Liver (tissue), 9 donors: ENCODE data around the gene WNK2. TPM values are rescaled to one million over a fixed set of nuclear protein-coding genes. Genes with fewer than 3 reads are reported as not detected.

Experiments used
- DNase-seq: peaks from one replicate; pipeline ENCODE4 v3.0.0-alpha.2; 2017; ENCODE audit warnings: low spot score
- H3K27ac ChIP-seq, 2 donors: one replicate each; pipeline ENCODE4 v1.7.0; 2013; ENCODE audit warnings: inconsistent platforms in 2 of 2, low read length in 2 of 2, control low read depth in 1 of 2, low read depth in 1 of 2, mild to moderate bottlenecking in 1 of 2
- H3K27me3 ChIP-seq, 4 donors: one replicate each; pipeline versions ENCODE4 v1.6.1 to v1.7.0; 2013; ENCODE audit warnings: low read length in 3 of 4, inconsistent platforms in 1 of 4, mild to moderate bottlenecking in 1 of 4, moderate library complexity in 1 of 4; ENCODE audit not compliant: control insufficient read depth in 4 of 4, insufficient read depth in 4 of 4
- H3K36me3 ChIP-seq, 4 donors: one replicate each; pipeline versions ENCODE4 v1.6.1 to v1.7.0; 2013; ENCODE audit warnings: low read length in 3 of 4, mild to moderate bottlenecking in 3 of 4, low read depth in 1 of 4, moderate library complexity in 1 of 4; ENCODE audit not compliant: control insufficient read depth in 4 of 4, insufficient read depth in 3 of 4
- H3K4me1 ChIP-seq, 4 donors: one replicate each; pipeline versions ENCODE4 v1.6.1 to v1.7.0; 2013; ENCODE audit warnings: low read length in 3 of 4, mild to moderate bottlenecking in 3 of 4, moderate library complexity in 1 of 4; ENCODE audit not compliant: control insufficient read depth in 4 of 4, insufficient read depth in 4 of 4
- H3K4me3 ChIP-seq, 3 donors: one replicate each; pipeline versions ENCODE4 v1.6.1 to v1.7.0; 2013; ENCODE audit warnings: low read length in 3 of 3, control low read depth in 1 of 3, low read depth in 1 of 3, mild to moderate bottlenecking in 1 of 3
- H3K9ac ChIP-seq, 2 donors: one replicate each; pipeline ENCODE4 v1.7.0; 2013; ENCODE audit warnings: low read length in 2 of 2, mild to moderate bottlenecking in 2 of 2, moderate library complexity in 2 of 2, control low read depth in 1 of 2, low read depth in 1 of 2
- H3K9me3 ChIP-seq, 4 donors: one replicate each; pipeline versions ENCODE4 v1.6.1 to v1.7.0; 2013; ENCODE audit warnings: low read length in 3 of 4; ENCODE audit not compliant: control insufficient read depth in 4 of 4
- EGR1 ChIP-seq, 2 donors: IDR thresholded peaks; 2 replicates each; pipeline ENCODE4 v1.6.1; 2016 to 2018; ENCODE audit warnings: antibody characterized with exemption in 2 of 2, low read depth in 2 of 2
- FOXA1 ChIP-seq: IDR thresholded peaks from 2 replicates; pipeline ENCODE4 v1.6.1; 2016; ENCODE audit warnings: antibody characterized with exemption
- FOXA2 ChIP-seq: IDR thresholded peaks from 2 replicates; pipeline ENCODE4 v1.6.1; 2016; ENCODE audit warnings: antibody characterized with exemption
- GABPA ChIP-seq, 2 donors: IDR thresholded peaks in 1 of 2; conservative IDR thresholded peaks in 1 of 2; 2 replicates each; pipeline ENCODE4 v1.6.1; 2016; ENCODE audit warnings: antibody characterized with exemption in 2 of 2, mild to moderate bottlenecking in 1 of 2, moderate library complexity in 1 of 2
- HNF4A ChIP-seq, 2 donors: conservative IDR thresholded peaks; 2 replicates each; pipeline ENCODE4 v1.6.1; 2016; ENCODE audit warnings: antibody characterized with exemption in 2 of 2, mild to moderate bottlenecking in 2 of 2
- HNF4G ChIP-seq: IDR thresholded peaks from 2 replicates; pipeline ENCODE4 v1.6.1; 2016; ENCODE audit warnings: antibody characterized with exemption
- JUND ChIP-seq, 2 donors: IDR thresholded peaks; 2 replicates each; pipeline ENCODE4 v1.6.1; 2016; ENCODE audit warnings: antibody characterized with exemption in 2 of 2
- NR2F2 ChIP-seq: IDR thresholded peaks from 2 replicates; pipeline ENCODE4 v1.6.1; 2016; ENCODE audit warnings: antibody characterized with exemption
- RAD21 ChIP-seq, 2 donors: IDR thresholded peaks; 2 replicates each; pipeline ENCODE4 v1.6.1; 2016; ENCODE audit warnings: antibody characterized with exemption in 2 of 2, mild to moderate bottlenecking in 2 of 2
- RXRA ChIP-seq, 2 donors: IDR thresholded peaks; 2 replicates each; pipeline ENCODE4 v1.6.1; 2017 to 2018; ENCODE audit warnings: antibody characterized with exemption in 2 of 2, mild to moderate bottlenecking in 1 of 2
- SP1 ChIP-seq: IDR thresholded peaks from 2 replicates; pipeline ENCODE4 v1.6.1; 2018; ENCODE audit warnings: antibody characterized with exemption, mild to moderate bottlenecking
- TAF1 ChIP-seq: conservative IDR thresholded peaks from 2 replicates; pipeline ENCODE4 v1.6.1; 2016; ENCODE audit warnings: antibody characterized with exemption, mild to moderate bottlenecking
- YY1 ChIP-seq: IDR thresholded peaks from 2 replicates; pipeline ENCODE4 v1.6.1; 2016; ENCODE audit warnings: antibody characterized with exemption, mild to moderate bottlenecking
- WGBS: extraction: QIAGEN DNeasy Blood & Tissue Kit; methylation state at CpG from one replicate; pipeline ENCODE4 v1.1.7; 2013; 5-methylcytosine and 5-hydroxymethylcytosine counted together
- polyA plus RNA-seq, 2 donors: library from polyadenylated mRNA; stranded (reverse) in 1 of 2; unstranded in 1 of 2; fragments of 200-250 nt in 1 of 2; fragments of >200 nt in 1 of 2; fragmentation: Nextera tagmentation in 1 of 2; extraction: Ambion mirVana in 1 of 2; gene quantifications; one replicate each; pipeline versions ENCODE4 v1.2.1 to v1.2.3, GENCODE V29; 2013 to 2015
- total RNA-seq, 2 donors: library from RNA; depleted of rRNA; stranded (reverse); fragments of >200 nt; gene quantifications; one replicate each; pipeline ENCODE4 v1.2.3, GENCODE V29; 2014
- TF ChIP-seq, protein P1 (sequence below): IDR thresholded peaks from 2 replicates; pipeline ENCODE4 v1.6.1; 2016; ENCODE audit warnings: antibody characterized with exemption
- TF ChIP-seq, protein P2 (sequence below): fragments of 150-350 bp; IDR thresholded peaks from 2 replicates; pipeline ENCODE4 v1.5.1; 2017; ENCODE audit warnings: improper control_type of control experiment, low read depth, low read length; ENCODE audit not compliant: missing input control
- TF ChIP-seq, protein P3 (sequence below): IDR thresholded peaks from 2 replicates; pipeline ENCODE4 v1.6.1; 2016; ENCODE audit warnings: antibody characterized with exemption
- TF ChIP-seq, protein P4 (sequence below): IDR thresholded peaks from 2 replicates; pipeline ENCODE4 v1.6.1; 2016; ENCODE audit warnings: antibody characterized with exemption
- TF ChIP-seq, protein P5 (sequence below): IDR thresholded peaks from 2 replicates; pipeline ENCODE4 v1.6.1; 2016; ENCODE audit warnings: antibody characterized with exemption, mild to moderate bottlenecking
- donor health status: healthy.
- donor health status: healthy.
- donor health status: healthy.
- donor health status: healthy.
- donor health status: healthy.

The WNK2 gene
- total and polyA plus RNA-seq, 4 donors, result 0.65 to 4.4 (median 1.7) TPM

DNA sequence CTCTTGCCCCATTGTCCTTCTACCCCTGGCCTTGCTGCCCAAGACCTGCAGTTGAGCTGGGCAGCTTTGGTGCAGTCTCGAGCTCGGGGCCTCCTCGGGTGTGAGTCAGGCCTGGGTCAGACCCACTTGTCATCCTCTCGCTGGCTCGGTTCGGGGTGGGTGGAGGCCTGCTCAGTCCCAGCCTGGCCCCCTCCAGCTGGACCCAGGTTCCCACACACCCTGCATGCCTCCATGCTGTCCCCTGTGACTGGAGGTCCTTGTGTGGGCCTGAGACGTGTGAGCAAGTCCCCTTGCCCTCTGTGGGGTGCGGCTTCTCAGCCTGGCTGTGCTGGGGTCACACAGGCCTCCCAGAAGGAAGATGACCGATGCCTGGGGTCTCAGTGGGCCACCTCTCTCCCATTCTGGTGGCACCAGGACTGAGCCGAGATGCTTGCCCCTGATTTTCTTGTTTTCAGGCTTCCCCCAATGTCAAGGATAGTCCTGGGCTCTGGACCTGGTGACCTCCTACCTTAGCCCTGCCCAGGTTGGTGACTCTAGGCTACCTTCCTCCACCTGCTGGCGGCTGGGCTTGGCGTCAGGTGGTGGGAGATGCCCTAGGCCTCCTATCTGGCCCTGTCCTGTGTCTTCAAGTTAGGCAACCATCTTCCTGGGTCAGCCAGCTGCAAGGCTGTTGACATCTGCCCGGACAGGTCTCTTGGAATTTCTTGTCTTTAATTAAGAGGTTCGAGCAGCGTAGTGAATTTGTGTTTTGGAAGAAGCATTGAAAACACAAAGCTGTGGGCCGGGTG is 15.1 kb downstream of the WNK2 start:
- Histone ChIP-seq H3K9me3 (peaks cover 0 to 2% (median 0%) of the 10 kb centered on the region in 4 donors), H3K27me3 (no peaks in the 10 kb centered on the region), H3K27ac (no peak overlapping the region), H3K36me3 (no peaks in the 10 kb centered on the region), H3K4me3 (no peak overlapping the region), H3K9ac (no peak overlapping the region), H3K4me1 (no peaks in the 10 kb centered on the region)
- no peak for DNase-seq
- TF ChIP-seq TAF1 (no peak), SP1 (no peak), HNF4G (no peak), NR2F2 (no peak), JUND (IDR thresholded peaks at IDR 0.05) (no peak), RAD21 (IDR thresholded peaks at IDR 0.05) (no peak), YY1 (no peak), HNF4A (conservative IDR thresholded peaks at IDR 0.05) (no peak), RXRA (IDR thresholded peaks at IDR 0.05) (no peak), FOXA1 (no peak), FOXA2 (no peak), GABPA (IDR thresholded peaks at IDR 0.05 in 1 of 2, conservative IDR thresholded peaks at IDR 0.05 in 1 of 2) (no peak), EGR1 (IDR thresholded peaks at IDR 0.05; ENCODE audit: low read depth in 2 of 2) (no peak)
- TF ChIP-seq, protein P1, sequence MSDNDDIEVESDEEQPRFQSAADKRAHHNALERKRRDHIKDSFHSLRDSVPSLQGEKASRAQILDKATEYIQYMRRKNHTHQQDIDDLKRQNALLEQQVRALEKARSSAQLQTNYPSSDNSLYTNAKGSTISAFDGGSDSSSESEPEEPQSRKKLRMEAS, result no peak
- TF ChIP-seq, protein P2, sequence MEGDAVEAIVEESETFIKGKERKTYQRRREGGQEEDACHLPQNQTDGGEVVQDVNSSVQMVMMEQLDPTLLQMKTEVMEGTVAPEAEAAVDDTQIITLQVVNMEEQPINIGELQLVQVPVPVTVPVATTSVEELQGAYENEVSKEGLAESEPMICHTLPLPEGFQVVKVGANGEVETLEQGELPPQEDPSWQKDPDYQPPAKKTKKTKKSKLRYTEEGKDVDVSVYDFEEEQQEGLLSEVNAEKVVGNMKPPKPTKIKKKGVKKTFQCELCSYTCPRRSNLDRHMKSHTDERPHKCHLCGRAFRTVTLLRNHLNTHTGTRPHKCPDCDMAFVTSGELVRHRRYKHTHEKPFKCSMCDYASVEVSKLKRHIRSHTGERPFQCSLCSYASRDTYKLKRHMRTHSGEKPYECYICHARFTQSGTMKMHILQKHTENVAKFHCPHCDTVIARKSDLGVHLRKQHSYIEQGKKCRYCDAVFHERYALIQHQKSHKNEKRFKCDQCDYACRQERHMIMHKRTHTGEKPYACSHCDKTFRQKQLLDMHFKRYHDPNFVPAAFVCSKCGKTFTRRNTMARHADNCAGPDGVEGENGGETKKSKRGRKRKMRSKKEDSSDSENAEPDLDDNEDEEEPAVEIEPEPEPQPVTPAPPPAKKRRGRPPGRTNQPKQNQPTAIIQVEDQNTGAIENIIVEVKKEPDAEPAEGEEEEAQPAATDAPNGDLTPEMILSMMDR, result no peak
- TF ChIP-seq, protein P3, sequence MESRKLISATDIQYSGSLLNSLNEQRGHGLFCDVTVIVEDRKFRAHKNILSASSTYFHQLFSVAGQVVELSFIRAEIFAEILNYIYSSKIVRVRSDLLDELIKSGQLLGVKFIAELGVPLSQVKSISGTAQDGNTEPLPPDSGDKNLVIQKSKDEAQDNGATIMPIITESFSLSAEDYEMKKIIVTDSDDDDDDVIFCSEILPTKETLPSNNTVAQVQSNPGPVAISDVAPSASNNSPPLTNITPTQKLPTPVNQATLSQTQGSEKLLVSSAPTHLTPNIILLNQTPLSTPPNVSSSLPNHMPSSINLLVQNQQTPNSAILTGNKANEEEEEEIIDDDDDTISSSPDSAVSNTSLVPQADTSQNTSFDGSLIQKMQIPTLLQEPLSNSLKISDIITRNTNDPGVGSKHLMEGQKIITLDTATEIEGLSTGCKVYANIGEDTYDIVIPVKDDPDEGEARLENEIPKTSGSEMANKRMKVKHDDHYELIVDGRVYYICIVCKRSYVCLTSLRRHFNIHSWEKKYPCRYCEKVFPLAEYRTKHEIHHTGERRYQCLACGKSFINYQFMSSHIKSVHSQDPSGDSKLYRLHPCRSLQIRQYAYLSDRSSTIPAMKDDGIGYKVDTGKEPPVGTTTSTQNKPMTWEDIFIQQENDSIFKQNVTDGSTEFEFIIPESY, result no peak
- TF ChIP-seq, protein P4, sequence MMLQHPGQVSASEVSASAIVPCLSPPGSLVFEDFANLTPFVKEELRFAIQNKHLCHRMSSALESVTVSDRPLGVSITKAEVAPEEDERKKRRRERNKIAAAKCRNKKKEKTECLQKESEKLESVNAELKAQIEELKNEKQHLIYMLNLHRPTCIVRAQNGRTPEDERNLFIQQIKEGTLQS, result no peak
- TF ChIP-seq, protein P5, sequence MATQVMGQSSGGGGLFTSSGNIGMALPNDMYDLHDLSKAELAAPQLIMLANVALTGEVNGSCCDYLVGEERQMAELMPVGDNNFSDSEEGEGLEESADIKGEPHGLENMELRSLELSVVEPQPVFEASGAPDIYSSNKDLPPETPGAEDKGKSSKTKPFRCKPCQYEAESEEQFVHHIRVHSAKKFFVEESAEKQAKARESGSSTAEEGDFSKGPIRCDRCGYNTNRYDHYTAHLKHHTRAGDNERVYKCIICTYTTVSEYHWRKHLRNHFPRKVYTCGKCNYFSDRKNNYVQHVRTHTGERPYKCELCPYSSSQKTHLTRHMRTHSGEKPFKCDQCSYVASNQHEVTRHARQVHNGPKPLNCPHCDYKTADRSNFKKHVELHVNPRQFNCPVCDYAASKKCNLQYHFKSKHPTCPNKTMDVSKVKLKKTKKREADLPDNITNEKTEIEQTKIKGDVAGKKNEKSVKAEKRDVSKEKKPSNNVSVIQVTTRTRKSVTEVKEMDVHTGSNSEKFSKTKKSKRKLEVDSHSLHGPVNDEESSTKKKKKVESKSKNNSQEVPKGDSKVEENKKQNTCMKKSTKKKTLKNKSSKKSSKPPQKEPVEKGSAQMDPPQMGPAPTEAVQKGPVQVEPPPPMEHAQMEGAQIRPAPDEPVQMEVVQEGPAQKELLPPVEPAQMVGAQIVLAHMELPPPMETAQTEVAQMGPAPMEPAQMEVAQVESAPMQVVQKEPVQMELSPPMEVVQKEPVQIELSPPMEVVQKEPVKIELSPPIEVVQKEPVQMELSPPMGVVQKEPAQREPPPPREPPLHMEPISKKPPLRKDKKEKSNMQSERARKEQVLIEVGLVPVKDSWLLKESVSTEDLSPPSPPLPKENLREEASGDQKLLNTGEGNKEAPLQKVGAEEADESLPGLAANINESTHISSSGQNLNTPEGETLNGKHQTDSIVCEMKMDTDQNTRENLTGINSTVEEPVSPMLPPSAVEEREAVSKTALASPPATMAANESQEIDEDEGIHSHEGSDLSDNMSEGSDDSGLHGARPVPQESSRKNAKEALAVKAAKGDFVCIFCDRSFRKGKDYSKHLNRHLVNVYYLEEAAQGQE, result no peak
- 92% methylated on average over 16 of the region's 16 CpGs for WGBS
